GM12872 (cell line): ENCODE results near the gene FHOD3.

Experiments used
- TF ChIP-seq, protein P1 (sequence below): IDR thresholded peaks from 3 replicates; pipeline ENCODE4 v1.5.1; 2011; ENCODE audit warnings: low read depth, mild to moderate bottlenecking, low read length, moderate library complexity; ENCODE audit not compliant: insufficient read depth

Gene FHOD3

DNA sequence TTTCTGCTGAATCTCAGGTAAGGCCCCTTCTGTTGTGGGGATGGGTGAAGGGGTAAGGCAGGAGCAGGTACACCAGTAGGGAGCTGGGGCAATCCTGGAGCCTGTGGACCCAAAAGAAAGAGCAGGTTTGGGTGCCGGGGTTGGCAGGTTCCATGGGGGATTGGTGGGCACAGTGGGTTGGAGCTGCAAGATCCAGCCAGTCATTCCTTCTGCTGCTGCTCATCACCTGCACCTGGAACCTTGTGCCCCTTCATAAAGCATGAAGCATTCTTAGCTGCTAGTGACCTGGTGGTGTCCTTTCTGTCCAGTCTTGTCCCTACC is 24.9 kb downstream of the FHOD3 start:
- TF ChIP-seq, protein P1, sequence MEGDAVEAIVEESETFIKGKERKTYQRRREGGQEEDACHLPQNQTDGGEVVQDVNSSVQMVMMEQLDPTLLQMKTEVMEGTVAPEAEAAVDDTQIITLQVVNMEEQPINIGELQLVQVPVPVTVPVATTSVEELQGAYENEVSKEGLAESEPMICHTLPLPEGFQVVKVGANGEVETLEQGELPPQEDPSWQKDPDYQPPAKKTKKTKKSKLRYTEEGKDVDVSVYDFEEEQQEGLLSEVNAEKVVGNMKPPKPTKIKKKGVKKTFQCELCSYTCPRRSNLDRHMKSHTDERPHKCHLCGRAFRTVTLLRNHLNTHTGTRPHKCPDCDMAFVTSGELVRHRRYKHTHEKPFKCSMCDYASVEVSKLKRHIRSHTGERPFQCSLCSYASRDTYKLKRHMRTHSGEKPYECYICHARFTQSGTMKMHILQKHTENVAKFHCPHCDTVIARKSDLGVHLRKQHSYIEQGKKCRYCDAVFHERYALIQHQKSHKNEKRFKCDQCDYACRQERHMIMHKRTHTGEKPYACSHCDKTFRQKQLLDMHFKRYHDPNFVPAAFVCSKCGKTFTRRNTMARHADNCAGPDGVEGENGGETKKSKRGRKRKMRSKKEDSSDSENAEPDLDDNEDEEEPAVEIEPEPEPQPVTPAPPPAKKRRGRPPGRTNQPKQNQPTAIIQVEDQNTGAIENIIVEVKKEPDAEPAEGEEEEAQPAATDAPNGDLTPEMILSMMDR = no peak

DNA sequence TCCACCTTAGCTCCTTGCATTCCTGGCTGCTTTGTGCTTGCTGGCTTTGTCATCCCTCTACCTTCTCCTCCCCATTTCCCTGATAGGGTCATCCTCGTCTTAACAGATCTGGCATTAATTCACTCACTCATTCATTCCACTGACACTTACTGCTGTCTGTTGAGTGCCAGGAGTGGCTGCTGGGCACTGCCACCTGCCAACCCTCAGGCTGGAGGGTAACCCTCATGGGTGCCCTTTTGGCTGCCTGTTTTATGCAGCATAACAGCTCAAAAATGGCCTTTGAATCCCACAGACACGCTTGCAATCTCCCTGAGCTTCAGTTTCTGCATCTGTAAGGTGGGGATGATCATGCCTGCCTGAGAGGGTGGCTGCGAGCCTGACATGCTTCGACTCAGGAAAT is 25.2 kb downstream of the FHOD3 start:
- TF ChIP-seq, protein P1 = no peak

DNA sequence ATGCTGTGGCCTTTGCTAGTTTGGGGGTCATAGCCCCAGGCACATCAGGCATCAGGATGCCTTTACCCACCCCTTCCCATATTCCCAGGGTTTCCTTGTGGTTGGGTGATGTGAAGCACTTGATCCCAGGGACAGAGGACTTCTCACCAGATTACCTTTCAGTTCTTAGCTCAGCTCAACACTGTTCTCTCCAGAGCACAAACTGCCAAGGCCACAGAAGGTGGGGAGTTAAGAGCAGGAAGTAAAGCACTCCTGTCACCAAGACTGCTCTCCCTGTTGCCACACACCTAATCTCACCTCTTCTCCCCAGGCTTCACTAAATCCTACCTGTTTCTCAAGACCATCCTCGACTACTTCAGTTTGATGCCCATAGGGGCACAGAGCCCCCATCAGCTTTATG is 25.9 kb downstream of the FHOD3 start:
- TF ChIP-seq, protein P1 = no peak

DNA sequence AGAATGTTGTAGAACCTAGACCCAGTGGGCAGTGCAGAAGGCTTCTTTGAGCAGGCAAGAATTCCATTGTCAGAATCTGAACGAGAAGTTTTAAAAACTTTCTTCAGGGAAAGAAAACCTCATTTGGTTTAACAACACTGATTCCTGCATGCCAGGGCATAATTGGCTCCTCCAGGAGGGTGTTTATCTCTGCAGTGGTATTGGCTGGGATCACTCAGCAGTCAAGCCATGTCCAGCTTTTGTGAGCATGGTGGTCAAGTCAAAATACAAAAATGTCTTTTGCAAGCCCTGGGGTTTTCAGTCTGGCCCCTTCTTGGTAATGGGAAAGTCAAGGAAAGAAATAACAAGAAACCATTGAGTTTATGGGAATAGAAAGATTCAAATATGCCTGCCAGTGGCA is 28.3 kb downstream of the FHOD3 start:
- TF ChIP-seq, protein P1 = no peak

DNA sequence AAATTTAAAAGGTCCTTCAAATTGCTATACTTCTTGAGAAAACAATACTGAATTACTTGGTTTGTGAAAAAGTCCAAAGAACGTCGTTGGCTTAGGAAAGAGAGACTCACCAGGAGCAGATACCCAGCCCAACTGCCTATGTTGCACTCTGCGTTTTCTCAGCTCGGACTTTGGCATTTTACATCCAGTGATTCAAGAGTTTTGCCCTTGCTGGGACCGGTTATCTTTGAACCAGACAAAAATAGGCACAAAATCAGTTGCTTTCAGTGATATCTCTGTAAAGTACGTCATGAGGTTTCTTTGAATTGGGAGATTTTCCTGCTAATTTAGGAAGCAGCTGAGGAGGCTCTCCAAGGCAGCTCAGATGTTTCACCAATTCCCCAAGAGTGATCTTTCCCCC is 29.3 kb downstream of the FHOD3 start:
- TF ChIP-seq, protein P1 = no peak

DNA sequence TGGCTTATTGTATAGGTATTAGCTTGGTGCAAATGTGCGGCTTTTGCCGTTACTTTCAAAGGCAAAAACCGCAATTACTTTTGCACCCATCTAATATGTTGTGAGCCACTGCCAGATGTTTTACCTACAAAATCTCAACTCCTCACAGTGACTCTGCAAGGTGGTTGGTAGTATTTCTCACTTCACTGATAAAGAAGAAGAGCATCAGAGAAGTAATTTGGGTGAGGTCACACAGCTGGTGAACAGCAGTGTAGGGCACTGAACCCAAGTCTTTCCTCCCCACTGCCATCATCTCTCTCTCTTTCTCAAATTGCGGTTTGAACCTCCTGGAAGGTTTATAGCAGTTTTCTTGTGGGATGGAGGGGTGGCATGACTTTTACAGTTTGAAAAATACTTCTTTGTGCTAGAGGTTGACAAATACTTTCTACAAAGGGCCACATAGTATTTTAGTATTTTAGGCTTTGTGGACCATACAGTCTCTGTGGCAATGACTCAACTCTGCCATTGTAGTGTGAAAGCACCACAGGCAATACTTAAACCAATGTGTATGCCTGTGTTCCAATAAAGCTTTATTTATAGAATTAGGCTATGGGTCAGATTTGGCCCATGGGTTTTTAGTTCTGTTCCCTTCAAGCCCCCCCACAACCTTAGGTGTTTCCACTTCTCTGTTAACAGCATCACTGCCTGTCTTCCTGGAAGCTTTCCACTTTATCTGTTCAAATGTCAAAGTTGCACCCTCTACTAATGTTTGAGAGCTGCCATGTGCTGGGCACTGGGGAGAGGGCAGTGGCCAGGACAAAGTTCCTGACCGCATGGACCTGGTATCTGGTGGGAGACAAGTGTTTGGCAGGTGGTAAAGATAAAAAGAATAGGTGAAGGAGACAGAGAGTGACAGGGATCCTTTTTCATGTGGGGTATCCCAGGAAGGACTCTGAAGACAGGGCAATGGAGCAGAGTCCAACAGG is 30.1 kb downstream of the FHOD3 start:
- TF ChIP-seq, protein P1 = no peak

DNA sequence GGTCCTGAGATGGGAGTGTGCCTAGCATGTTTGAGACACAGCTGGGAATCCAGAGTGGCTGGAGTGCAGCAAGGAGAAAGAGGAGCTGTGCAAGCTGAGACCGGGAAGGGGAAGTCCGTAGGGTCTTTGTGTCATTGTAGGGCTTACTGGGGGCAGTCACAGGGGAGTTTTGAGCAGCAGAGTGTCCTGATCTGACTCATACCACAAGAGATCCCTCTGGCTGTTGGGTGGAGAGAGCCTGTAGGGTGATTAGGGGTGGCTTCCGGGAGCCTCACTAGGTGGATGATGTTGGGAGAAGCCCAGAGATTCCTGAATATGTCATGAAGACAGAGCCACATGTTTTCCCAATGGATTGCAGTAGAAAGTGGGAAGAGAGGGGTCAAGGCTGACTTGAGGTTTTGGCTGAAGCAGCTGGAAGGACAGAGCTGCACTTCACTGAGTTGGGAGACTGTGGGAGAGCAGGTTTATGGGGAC is 30.9 kb downstream of the FHOD3 start:
- TF ChIP-seq, protein P1 = no peak
